ENCODE measurements around the gene OPCML. TPM values are rescaled to one million over a fixed set of nuclear protein-coding genes. Genes with fewer than 3 reads are reported as not detected.

Gene OPCML
- total RNA-seq, 3 donors from 2014 or later (not counting 1 experiment from before 2014, with no cell fraction given), result not detected

DNA sequence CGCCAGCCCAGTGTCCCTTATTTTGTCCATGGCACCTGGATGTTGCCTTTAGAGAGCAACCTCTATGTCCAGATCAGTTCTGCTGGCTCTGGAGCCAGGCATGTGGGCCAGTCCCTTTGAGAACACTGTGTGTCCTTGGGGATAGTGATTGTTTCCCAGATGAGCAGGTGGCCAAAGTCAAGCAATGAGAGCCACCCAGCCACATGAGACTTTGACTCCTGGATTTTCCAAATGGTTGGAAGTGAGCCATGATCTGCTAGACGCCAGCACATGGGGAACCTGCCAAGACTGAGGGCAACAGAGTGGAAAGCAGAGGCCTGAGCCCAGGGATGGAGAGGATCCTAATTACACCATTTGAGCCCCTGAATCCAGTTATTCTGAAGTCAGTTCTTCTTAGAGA lies 479.8 kb downstream of the OPCML start:
- H3K27ac ChIP-seq (ENCODE audit: low read length), result no peak overlapping the region
- H3K4me3 Mint-ChIP-seq, result no peak overlapping the region
- H3K27me3 ChIP-seq (ENCODE audit: control insufficient read depth, insufficient read depth, low read length), result no peaks in the 10 kb centered on the region
- no peak overlapping the region for H3K27ac Mint-ChIP-seq
- no peaks in the 10 kb centered on the region for H3K36me3 Mint-ChIP-seq
- no peak for ATAC-seq
- H3K4me1 ChIP-seq (ENCODE audit: control insufficient read depth, insufficient read depth, low read length), result no peaks in the 10 kb centered on the region
- no peaks in the 10 kb centered on the region for H3K9me3 ChIP-seq (ENCODE audit: control insufficient read depth, insufficient read depth, low read length)
- H3K4me1 Mint-ChIP-seq, result no peaks in the 10 kb centered on the region
- TF ChIP-seq, protein P1, sequence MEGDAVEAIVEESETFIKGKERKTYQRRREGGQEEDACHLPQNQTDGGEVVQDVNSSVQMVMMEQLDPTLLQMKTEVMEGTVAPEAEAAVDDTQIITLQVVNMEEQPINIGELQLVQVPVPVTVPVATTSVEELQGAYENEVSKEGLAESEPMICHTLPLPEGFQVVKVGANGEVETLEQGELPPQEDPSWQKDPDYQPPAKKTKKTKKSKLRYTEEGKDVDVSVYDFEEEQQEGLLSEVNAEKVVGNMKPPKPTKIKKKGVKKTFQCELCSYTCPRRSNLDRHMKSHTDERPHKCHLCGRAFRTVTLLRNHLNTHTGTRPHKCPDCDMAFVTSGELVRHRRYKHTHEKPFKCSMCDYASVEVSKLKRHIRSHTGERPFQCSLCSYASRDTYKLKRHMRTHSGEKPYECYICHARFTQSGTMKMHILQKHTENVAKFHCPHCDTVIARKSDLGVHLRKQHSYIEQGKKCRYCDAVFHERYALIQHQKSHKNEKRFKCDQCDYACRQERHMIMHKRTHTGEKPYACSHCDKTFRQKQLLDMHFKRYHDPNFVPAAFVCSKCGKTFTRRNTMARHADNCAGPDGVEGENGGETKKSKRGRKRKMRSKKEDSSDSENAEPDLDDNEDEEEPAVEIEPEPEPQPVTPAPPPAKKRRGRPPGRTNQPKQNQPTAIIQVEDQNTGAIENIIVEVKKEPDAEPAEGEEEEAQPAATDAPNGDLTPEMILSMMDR (IDR thresholded peaks at IDR 0.05), result no peak
- H3K4me3 ChIP-seq (ENCODE audit: low read length), result no peak overlapping the region
- no peaks in the 10 kb centered on the region for H3K27me3 Mint-ChIP-seq (ENCODE audit: low read depth in 2 of 2)
- H3K9me3 Mint-ChIP-seq, result peaks cover 2 to 7% of the 10 kb centered on the region in 2 donors
- intact Hi-C loops (cut with micrococcal nuclease), result no loop called here
- WGBS (ENCODE audit: insufficient coverage), result 76% methylated on average over 2 of the region's 2 CpGs
- no peaks in the 10 kb centered on the region for H3K36me3 ChIP-seq (ENCODE audit: control insufficient read depth, insufficient read depth, low read length)
- no peak for DNase-seq

DNA sequence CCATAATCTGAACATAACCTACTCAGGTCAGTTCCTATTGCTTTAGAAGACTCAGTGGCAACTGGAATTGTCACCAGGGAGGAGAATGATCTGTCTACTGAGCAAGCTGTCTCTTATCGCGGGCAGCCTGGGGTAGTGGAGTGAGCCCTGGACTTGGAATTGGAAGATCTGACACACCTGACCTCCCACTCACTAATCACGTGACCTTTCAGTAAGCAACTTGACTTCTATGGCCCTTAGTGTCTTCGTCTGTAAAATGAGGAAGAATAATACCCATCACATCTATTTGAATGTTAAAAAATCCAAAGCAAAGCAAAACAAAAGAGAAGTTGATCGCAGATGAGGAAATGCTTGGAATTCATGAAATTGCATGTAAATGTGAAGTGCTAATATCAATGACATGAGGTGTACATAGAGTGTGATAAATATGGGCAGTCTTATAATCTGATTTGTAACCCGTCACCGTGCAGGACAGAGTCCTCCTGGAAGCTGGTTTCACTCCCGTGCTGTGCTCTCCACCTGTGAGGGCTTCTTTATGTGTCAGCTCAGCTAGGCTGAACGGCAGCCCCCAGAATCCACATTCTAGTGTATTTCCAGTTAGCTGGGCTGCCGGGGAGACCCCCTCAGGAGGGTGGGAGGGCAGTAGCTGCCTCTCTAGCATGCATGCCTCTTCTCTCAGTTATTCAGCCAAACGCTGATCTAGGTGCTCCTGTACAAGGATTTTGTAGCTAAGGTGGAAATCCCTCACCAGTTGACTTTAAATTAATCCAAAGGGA lies 482.9 kb downstream of the OPCML start:
- DNase-seq, result no peak
- H3K27ac ChIP-seq (ENCODE audit: low read length), result no peak overlapping the region
- H3K4me1 ChIP-seq (ENCODE audit: control insufficient read depth, insufficient read depth, low read length), result no peaks in the 10 kb centered on the region
- no peaks in the 10 kb centered on the region for H3K36me3 ChIP-seq (ENCODE audit: control insufficient read depth, insufficient read depth, low read length)
- no peaks in the 10 kb centered on the region for H3K9me3 ChIP-seq (ENCODE audit: control insufficient read depth, insufficient read depth, low read length)
- TF ChIP-seq, protein P1 (IDR thresholded peaks at IDR 0.05), result no peak
- H3K27me3 ChIP-seq (ENCODE audit: control insufficient read depth, insufficient read depth, low read length), result no peaks in the 10 kb centered on the region
- WGBS (ENCODE audit: insufficient coverage), result 74% methylated on average over 7 of the region's 11 CpGs
- Mint-ChIP-seq H3K27me3 (ENCODE audit: low read depth in 2 of 2) (no peaks in the 10 kb centered on the region), H3K27ac (no peak overlapping the region), H3K4me1 (no peaks in the 10 kb centered on the region), H3K9me3 (peaks cover 2 to 7% of the 10 kb centered on the region in 2 donors), H3K4me3 (no peak overlapping the region), H3K36me3 (no peaks in the 10 kb centered on the region)
- ATAC-seq, result no peak
- intact Hi-C loops (cut with micrococcal nuclease), result no loop called here
- H3K4me3 ChIP-seq (ENCODE audit: low read length), result no peak overlapping the region

DNA sequence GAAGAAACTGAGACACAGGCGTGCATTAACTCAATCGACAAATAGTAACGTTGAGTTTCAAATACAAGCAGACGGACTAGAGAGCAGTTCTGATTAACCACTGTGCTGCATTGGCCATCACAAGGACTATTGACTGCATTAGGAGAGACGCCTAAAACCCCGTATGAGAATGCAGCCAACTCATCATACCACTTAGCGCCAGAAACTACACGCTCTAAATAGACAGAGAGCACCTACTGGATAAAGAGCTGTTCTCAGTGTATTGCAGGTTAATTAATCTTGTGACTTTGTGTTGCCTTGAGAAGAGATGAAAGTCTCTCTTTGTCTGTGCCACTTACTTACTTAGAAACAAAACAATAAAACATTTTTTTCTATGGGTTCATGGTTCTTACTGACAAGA lies 484.0 kb downstream of the OPCML start:
- DNase-seq (no peak), ATAC-seq (no peak)
- Mint-ChIP-seq H3K36me3 (no peaks in the 10 kb centered on the region), H3K4me3 (no peak overlapping the region), H3K9me3 (peaks cover 4 to 7% of the 10 kb centered on the region in 2 donors), H3K27ac (no peak overlapping the region), H3K27me3 (ENCODE audit: low read depth in 2 of 2) (peaks cover 0 to 2% of the 10 kb centered on the region in 2 donors), H3K4me1 (no peaks in the 10 kb centered on the region)
- Histone ChIP-seq H3K9me3 (ENCODE audit: control insufficient read depth, insufficient read depth, low read length) (no peaks in the 10 kb centered on the region), H3K4me3 (ENCODE audit: low read length) (no peak overlapping the region), H3K27ac (ENCODE audit: low read length) (no peak overlapping the region), H3K4me1 (ENCODE audit: control insufficient read depth, insufficient read depth, low read length) (no peaks in the 10 kb centered on the region), H3K36me3 (ENCODE audit: control insufficient read depth, insufficient read depth, low read length) (no peaks in the 10 kb centered on the region), H3K27me3 (ENCODE audit: control insufficient read depth, insufficient read depth, low read length) (no peaks in the 10 kb centered on the region)
- TF ChIP-seq, protein P1 (IDR thresholded peaks at IDR 0.05), result no peak
- WGBS (ENCODE audit: insufficient coverage), result 93% methylated on average over 6 of the region's 8 CpGs
- intact Hi-C loops (cut with micrococcal nuclease), result no loop called here

DNA sequence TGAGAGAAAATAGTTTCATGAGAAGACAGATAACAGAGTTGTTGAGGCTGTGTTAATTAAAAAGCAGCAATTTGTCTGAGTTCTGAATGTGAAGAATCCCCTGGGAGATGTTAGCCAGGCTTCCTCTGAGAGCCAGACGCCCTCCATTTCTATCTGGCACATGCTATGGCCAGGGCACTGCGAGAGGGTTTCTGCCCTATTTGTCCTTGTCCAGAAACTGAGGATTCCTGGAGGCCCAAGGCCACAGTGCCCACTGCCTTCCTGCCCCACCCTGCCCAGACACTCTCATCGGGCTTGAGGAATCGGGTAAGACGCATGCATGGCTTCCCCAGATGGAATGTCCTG lies 484.6 kb downstream of the OPCML start:
- TF ChIP-seq, protein P1 (IDR thresholded peaks at IDR 0.05), result no peak
- H3K4me1 ChIP-seq (ENCODE audit: control insufficient read depth, insufficient read depth, low read length), result no peaks in the 10 kb centered on the region
- intact Hi-C loops (cut with micrococcal nuclease), result no loop called here
- no peak for ATAC-seq
- no peaks in the 10 kb centered on the region for H3K4me1 Mint-ChIP-seq
- H3K27me3 ChIP-seq (ENCODE audit: control insufficient read depth, insufficient read depth, low read length), result no peaks in the 10 kb centered on the region
- DNase-seq, result no peak
- H3K9me3 Mint-ChIP-seq, result peaks cover 4 to 7% of the 10 kb centered on the region in 2 donors
- H3K4me3 ChIP-seq (ENCODE audit: low read length), result no peak overlapping the region
- WGBS (ENCODE audit: insufficient coverage), result 69% methylated on average over 5 of the region's 5 CpGs
- H3K27ac ChIP-seq (ENCODE audit: low read length), result no peak overlapping the region
- H3K4me3 Mint-ChIP-seq, result no peak overlapping the region
- H3K36me3 Mint-ChIP-seq, result no peaks in the 10 kb centered on the region
- H3K9me3 ChIP-seq (ENCODE audit: control insufficient read depth, insufficient read depth, low read length), result no peaks in the 10 kb centered on the region
- peaks cover 0 to 2% of the 10 kb centered on the region in 2 donors for H3K27me3 Mint-ChIP-seq (ENCODE audit: low read depth in 2 of 2)
- no peak overlapping the region for H3K27ac Mint-ChIP-seq
- H3K36me3 ChIP-seq (ENCODE audit: control insufficient read depth, insufficient read depth, low read length), result no peaks in the 10 kb centered on the region

All from natural killer cell (primary cell).